Tibial nerve (tissue), 4 donors: ENCODE results near the gene ASCL5.

Experiments used
- EP300 ChIP-seq, 2 donors: sonication (generic); formaldehyde crosslinking; IDR thresholded peaks; one replicate each; pipeline ENCODE4 v1.6.1; 2017; ENCODE audit warnings: antibody characterized with exemption in 2 of 2, mild to moderate bottlenecking in 1 of 2
- POLR2A ChIP-seq, 2 donors: fragments of 450-650 bp; IDR thresholded peaks; one replicate each; pipeline ENCODE4 v1.6.1; 2017; ENCODE audit warnings: antibody characterized with exemption in 2 of 2, mild to moderate bottlenecking in 2 of 2, moderate library complexity in 2 of 2
- TF ChIP-seq, protein P1 (sequence below), 5 experiments: fragments of 200-600 bp in 3 of 5; fragments of 450-650 bp in 2 of 5; sonication (generic) in 3 of 5; IDR thresholded peaks; one replicate each; pipeline ENCODE4 v1.5.1; 2016 to 2019; ENCODE audit warnings: antibody characterized with exemption in 5 of 5, mild to moderate bottlenecking in 3 of 5, moderate library complexity in 2 of 5

DNA sequence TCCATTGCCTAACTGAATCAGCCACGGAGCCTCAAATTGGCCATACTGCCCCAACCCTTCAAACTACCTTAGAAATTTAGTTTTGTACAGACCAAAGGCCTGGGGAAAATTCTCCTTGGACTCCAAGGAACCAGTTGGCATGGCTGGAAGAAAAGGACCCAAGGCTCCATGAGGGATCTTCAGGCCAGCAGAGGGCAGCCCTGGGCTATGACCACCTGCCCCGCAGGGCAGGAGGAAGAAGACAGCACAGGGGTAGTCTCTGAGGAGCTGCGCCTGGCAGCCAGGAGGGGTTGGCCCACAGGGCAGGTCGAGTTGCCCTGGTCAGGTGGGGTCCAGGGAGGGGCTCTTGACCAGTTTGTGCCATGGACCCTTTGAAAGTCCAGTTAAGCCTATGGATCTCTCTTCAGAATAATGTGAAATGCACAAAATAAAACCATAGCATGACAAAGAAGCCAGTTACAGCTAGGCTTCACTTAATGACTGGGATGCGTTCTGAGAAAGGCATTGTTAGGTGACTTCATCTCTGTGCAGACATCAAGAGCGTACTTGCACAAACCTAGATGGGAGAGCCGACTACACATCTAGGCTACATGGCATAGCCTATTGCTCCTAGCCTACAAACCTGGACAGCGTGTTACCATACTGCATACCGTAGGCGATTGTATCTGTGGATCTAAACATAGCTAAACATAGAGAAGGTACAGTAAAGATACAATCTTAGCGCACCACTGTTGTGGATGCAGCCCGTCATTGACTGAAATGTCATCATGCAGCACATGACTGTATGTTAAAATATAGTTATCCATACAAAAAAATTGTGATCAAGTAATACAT, 40.9 kb downstream of the ASCL5 start:
- TF ChIP-seq, protein P1, sequence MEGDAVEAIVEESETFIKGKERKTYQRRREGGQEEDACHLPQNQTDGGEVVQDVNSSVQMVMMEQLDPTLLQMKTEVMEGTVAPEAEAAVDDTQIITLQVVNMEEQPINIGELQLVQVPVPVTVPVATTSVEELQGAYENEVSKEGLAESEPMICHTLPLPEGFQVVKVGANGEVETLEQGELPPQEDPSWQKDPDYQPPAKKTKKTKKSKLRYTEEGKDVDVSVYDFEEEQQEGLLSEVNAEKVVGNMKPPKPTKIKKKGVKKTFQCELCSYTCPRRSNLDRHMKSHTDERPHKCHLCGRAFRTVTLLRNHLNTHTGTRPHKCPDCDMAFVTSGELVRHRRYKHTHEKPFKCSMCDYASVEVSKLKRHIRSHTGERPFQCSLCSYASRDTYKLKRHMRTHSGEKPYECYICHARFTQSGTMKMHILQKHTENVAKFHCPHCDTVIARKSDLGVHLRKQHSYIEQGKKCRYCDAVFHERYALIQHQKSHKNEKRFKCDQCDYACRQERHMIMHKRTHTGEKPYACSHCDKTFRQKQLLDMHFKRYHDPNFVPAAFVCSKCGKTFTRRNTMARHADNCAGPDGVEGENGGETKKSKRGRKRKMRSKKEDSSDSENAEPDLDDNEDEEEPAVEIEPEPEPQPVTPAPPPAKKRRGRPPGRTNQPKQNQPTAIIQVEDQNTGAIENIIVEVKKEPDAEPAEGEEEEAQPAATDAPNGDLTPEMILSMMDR (IDR thresholded peaks at IDR 0.05) = peak; percentile 19 to 47 (median 35)
- TF ChIP-seq POLR2A (IDR thresholded peaks at IDR 0.05) (no peak), EP300 (IDR thresholded peaks at IDR 0.05) (no peak)
